Spleen (tissue), 11 donors: ENCODE data around the gene UQCR11. TPM values are rescaled to one million over a fixed set of nuclear protein-coding genes. Genes with fewer than 3 reads are reported as not detected.

Experiments used
- DNase-seq: peaks from one replicate; pipeline ENCODE4 v3.0.0-alpha.2; 2020
- H3K27ac ChIP-seq, 8 donors: fragments of 200-600 bp; sonication (generic) in 7 of 8; 1 replicate in 4 of 8; 2 replicates in 4 of 8; pipeline versions ENCODE4 v1.5.0 to v1.8.0; 2016 to 2021; ENCODE audit warnings: inconsistent platforms in 4 of 8, mild to moderate bottlenecking in 4 of 8, moderate library complexity in 1 of 8
- H3K27me3 ChIP-seq, 7 donors: fragments of 200-600 bp; sonication (generic) in 6 of 7; replicated peaks in 1 of 7; 1 replicate in 4 of 7; 2 replicates in 3 of 7; pipeline versions ENCODE4 v1.5.0 to v1.8.0; 2016 to 2021; ENCODE audit warnings: inconsistent platforms in 3 of 7, mild to moderate bottlenecking in 1 of 7
- H3K36me3 ChIP-seq, 6 donors: fragments of 200-600 bp; sonication (generic) in 5 of 6; 1 replicate in 4 of 6; 2 replicates in 2 of 6; pipeline versions ENCODE4 v1.5.0 to v1.8.0; 2016 to 2021; ENCODE audit warnings: inconsistent platforms in 2 of 6
- H3K4me1 ChIP-seq, 6 donors: fragments of 200-600 bp; sonication (generic) in 5 of 6; 1 replicate in 3 of 6; 2 replicates in 3 of 6; pipeline versions ENCODE4 v1.5.0 to v1.8.0; 2016 to 2021; ENCODE audit warnings: inconsistent platforms in 3 of 6
- H3K4me3 ChIP-seq, 8 donors: fragments of 200-600 bp; sonication (generic) in 7 of 8; 1 replicate in 4 of 8; 2 replicates in 4 of 8; pipeline versions ENCODE4 v1.5.0 to v1.8.0; 2016 to 2021; ENCODE audit warnings: inconsistent platforms in 4 of 8, mild to moderate bottlenecking in 4 of 8, moderate library complexity in 2 of 8
- H3K9me3 ChIP-seq, 8 donors: fragments of 200-600 bp; sonication (generic) in 7 of 8; 1 replicate in 4 of 8; 2 replicates in 4 of 8; pipeline versions ENCODE4 v1.5.0 to v1.8.0; 2016 to 2021; ENCODE audit warnings: inconsistent platforms in 4 of 8
- CTCF ChIP-seq, 11 experiments: fragments of 200-600 bp in 7 of 11; fragments of 450-650 bp in 4 of 11; sonication (generic) in 4 of 11; IDR thresholded peaks in 8 of 11; conservative IDR thresholded peaks in 3 of 11; 1 replicate in 7 of 11; 2 replicates in 4 of 11; pipeline versions ENCODE4 v1.4.0 to v1.8.0; 2016 to 2021; ENCODE audit warnings: antibody characterized with exemption in 11 of 11, inconsistent platforms in 4 of 11, mild to moderate bottlenecking in 1 of 11
- POLR2A ChIP-seq, 3 donors: fragments of 450-650 bp; IDR thresholded peaks; one replicate each; pipeline ENCODE4 v1.5.1; 2017; ENCODE audit warnings: antibody characterized with exemption in 3 of 3, mild to moderate bottlenecking in 1 of 3
- POLR2AphosphoS5 ChIP-seq, 3 donors: sonication (generic); formaldehyde crosslinking; IDR thresholded peaks; one replicate each; pipeline ENCODE4 v1.5.1; 2017; ENCODE audit warnings: antibody characterized with exemption in 3 of 3
- WGBS, 5 donors: extraction: QIAGEN DNeasy Blood & Tissue Kit in 3 of 5; methylation state at CpG; one replicate each; pipeline versions ENCODE4 v1.1.5 to v1.1.7; 2013 to 2018; 5-methylcytosine and 5-hydroxymethylcytosine counted together
- intact Hi-C: fragments of 100-400 bp; cut with DNase I; formaldehyde crosslinking; loops from one replicate; pipeline ENCODE4 v1.15.0; 2023; ENCODE audit warnings: low total_unique reads
- polyA plus RNA-seq, 3 donors: library from polyadenylated mRNA; stranded (reverse); fragments of 200-250 nt; gene quantifications; one replicate each; pipeline ENCODE4 v1.2.1, GENCODE V29; 2013
- small RNA-seq, 4 donors: library from RNA; depleted of rRNA; stranded (forward); fragments of <200 nt; gene quantifications; one replicate each; pipeline ENCODE3, GENCODE V24; 2016
- total RNA-seq, 7 donors: library from RNA; depleted of rRNA in 3 of 7; stranded (reverse); fragments of >200 nt in 3 of 7; fragmentation: NEBNext Ultra II Directional in 4 of 7; extraction: Animal tissue kit (Norgen Biotek cat#: 25700) in 4 of 7; gene quantifications; one replicate each; pipeline versions ENCODE4 v1.1.0 to v1.2.1, GENCODE V29; 2016 to 2021
- donor health status: healthy with polysubstance abuse.
- donor health status: DM: no; HTN: no; CAD: no; lungs with moderate emphysema.
- donor health status: DM: no; HTN: no; CAD: no.
- donor health status: Bipolar disorder and iron deficiency.
- donor health status: healthy.
- donor health status: DM: no; HTN: no; CAD: no.
- donor health status: DM: yes; HTN: yes; CAD: no.

UQCR11 gene
- total and polyA plus RNA-seq, 10 donors = 40.9 to 165 (median 137) TPM

GRCh38 chr19:1551068-1552040, 53.9 kb downstream of the UQCR11 start:
- Histone ChIP-seq H3K27me3 (peaks cover 0 to 41% (median under 1%) of the 10 kb centered on the region in 7 donors), H3K4me3 (no peak overlapping the region), H3K36me3 (peaks cover 0 to 14% (median 0%) of the 10 kb centered on the region in 6 donors), H3K4me1 (peaks cover 0 to 3% (median under 1%) of the 10 kb centered on the region in 6 donors), H3K27ac (no peak overlapping the region), H3K9me3 (no peaks in the 10 kb centered on the region)
- intact Hi-C loops = no loop called here
- no peak for DNase-seq
- TF ChIP-seq CTCF (IDR thresholded peaks at IDR 0.05 in 8 of 11, conservative IDR thresholded peaks at IDR 0.05 in 3 of 11) = no peak
- TF ChIP-seq POLR2AphosphoS5 (IDR thresholded peaks at IDR 0.05) = no peak
- no peak for TF ChIP-seq POLR2A (IDR thresholded peaks at IDR 0.05)
- WGBS, 5 donors = 75 to 89% (median 85%) methylated on average over 17 of the region's 17 CpGs

GRCh38 chr19:1549332-1549945, 55.8 kb downstream of the UQCR11 start:
- intact Hi-C loops = loop anchor here (5.0 kb wide), 1 partner anchor 123 kb away; no protein-coding TSS in a partner anchor
- peaks cover 0 to 9% (median 5%) of the 10 kb centered on the region in 6 donors for H3K4me1 ChIP-seq
- no peaks in the 10 kb centered on the region for H3K36me3 ChIP-seq
- DNase-seq = no peak
- 79 to 87% (median 84%) methylated on average over 4 of the region's 4 CpGs for WGBS, 5 donors
- H3K27ac ChIP-seq = no peak overlapping the region
- peaks cover 0 to 61% (median 7%) of the 10 kb centered on the region in 7 donors for H3K27me3 ChIP-seq
- H3K9me3 ChIP-seq = no peaks in the 10 kb centered on the region
- TF ChIP-seq POLR2AphosphoS5 (IDR thresholded peaks at IDR 0.05) (no peak), POLR2A (IDR thresholded peaks at IDR 0.05) (no peak), CTCF (IDR thresholded peaks at IDR 0.05 in 8 of 11, conservative IDR thresholded peaks at IDR 0.05 in 3 of 11) (no peak)
- H3K4me3 ChIP-seq = no peak overlapping the region

Small RNA genes lying within 50 kb of the gene (small RNA-seq; reads per million reads assigned to genes)
- gene AC005943.2 = 0 reads per million in 4 donors
- 0 reads per million in 4 donors for gene RN7SL477P
- gene RNU6-1223P = 0 reads per million in 4 donors

Other genes starting within 250 kb of the UQCR11 start
- 100 to 1,000 TPM in 1 of 7 donors, 10 to 100 TPM in 6; 64.0 to 133 (median 85.2) TPM for gene NDUFS7, start 221.6 kb downstream of the UQCR11 start, total RNA-seq
- 100 to 1,000 TPM in 1 of 3 donors, 10 to 100 TPM in 2; 75.5 to 106 (median 78.0) TPM for gene NDUFS7, start 221.6 kb downstream of the UQCR11 start, polyA plus RNA-seq
- gene GAMT, start 203.9 kb downstream of the UQCR11 start, total RNA-seq = 10 to 100 TPM in 4 of 7 donors, 1 to 10 TPM in 3; 7.1 to 14.5 (median 11.2) TPM
- gene GAMT, start 203.9 kb downstream of the UQCR11 start, polyA plus RNA-seq = 10 to 100 TPM; 15.2 to 20.4 (median 18.2) TPM
- 100 to 1,000 TPM in 3 of 7 donors, 10 to 100 TPM in 4; 43.8 to 137 (median 94.6) TPM for gene DAZAP1, start 197.9 kb downstream of the UQCR11 start, total RNA-seq
- 100 to 1,000 TPM in 2 of 3 donors, 10 to 100 TPM in 1; 80.0 to 133 (median 106) TPM for gene DAZAP1, start 197.9 kb downstream of the UQCR11 start, polyA plus RNA-seq
- gene RPS15, start 167.1 kb downstream of the UQCR11 start, total RNA-seq = 1,000 to 10,000 TPM in 6 of 7 donors, 100 to 1,000 TPM in 1; 932 to 4,344 (median 1,309) TPM
- gene RPS15, start 167.1 kb downstream of the UQCR11 start, polyA plus RNA-seq = 1,000 to 10,000 TPM; 4,275 to 5,849 (median 5,793) TPM
- under 1 TPM; 0.07 to 0.56 (median 0.20) TPM for gene APC2, start 155.3 kb downstream of the UQCR11 start, total RNA-seq
- gene APC2, start 155.3 kb downstream of the UQCR11 start, polyA plus RNA-seq = under 1 TPM; 0.02 to 0.29 (median 0.02) TPM
- gene C19orf25, start 126.2 kb downstream of the UQCR11 start, total RNA-seq = 10 to 100 TPM; 31.3 to 52.8 (median 40.3) TPM
- gene C19orf25, start 126.2 kb downstream of the UQCR11 start, polyA plus RNA-seq = 10 to 100 TPM; 24.7 to 56.6 (median 38.8) TPM
- 1 to 10 TPM; 1.1 to 4.2 (median 1.8) TPM for gene PCSK4, start 115.1 kb downstream of the UQCR11 start, total RNA-seq
- 1 to 10 TPM; 1.9 to 2.4 (median 2.0) TPM for gene PCSK4, start 115.1 kb downstream of the UQCR11 start, polyA plus RNA-seq
- 1 to 10 TPM in 5 of 7 donors, under 1 TPM in 1, not detected in 1; 0.65 to 2.6 (median 1.6) TPM for gene REEP6, start 114.3 kb downstream of the UQCR11 start, total RNA-seq
- 1 to 10 TPM; 1.2 to 1.6 (median 1.5) TPM for gene REEP6, start 114.3 kb downstream of the UQCR11 start, polyA plus RNA-seq
- 1 to 10 TPM in 4 of 7 donors, under 1 TPM in 3; 0.26 to 2.0 (median 1.3) TPM for gene ADAMTSL5, start 92.4 kb downstream of the UQCR11 start, total RNA-seq
- under 1 TPM; 0.13 to 0.42 (median 0.27) TPM for gene ADAMTSL5, start 92.4 kb downstream of the UQCR11 start, polyA plus RNA-seq
- gene PLK5, start 81.4 kb downstream of the UQCR11 start, total RNA-seq = not detected
- under 1 TPM; 0.04 to 0.06 (median 0.06) TPM for gene PLK5, start 81.4 kb downstream of the UQCR11 start, polyA plus RNA-seq
- gene MEX3D, start 37.1 kb downstream of the UQCR11 start, total RNA-seq = 10 to 100 TPM in 1 of 7 donors, 1 to 10 TPM in 6; 5.4 to 11.7 (median 6.7) TPM
- gene MEX3D, start 37.1 kb downstream of the UQCR11 start, polyA plus RNA-seq = 1 to 10 TPM in 2 of 3 donors, under 1 TPM in 1; 0.87 to 2.7 (median 2.0) TPM
- gene MBD3, start 12.6 kb downstream of the UQCR11 start, total RNA-seq = 10 to 100 TPM; 57.4 to 80.9 (median 74.3) TPM
- gene MBD3, start 12.6 kb downstream of the UQCR11 start, polyA plus RNA-seq = 100 to 1,000 TPM in 1 of 3 donors, 10 to 100 TPM in 2; 62.2 to 177 (median 89.3) TPM
- 100 to 1,000 TPM in 5 of 7 donors, 10 to 100 TPM in 2; 79.2 to 135 (median 107) TPM for gene TCF3, start 47.2 kb upstream of the UQCR11 start, total RNA-seq
- 10 to 100 TPM; 81.0 to 96.5 (median 88.9) TPM for gene TCF3, start 47.2 kb upstream of the UQCR11 start, polyA plus RNA-seq
- gene ONECUT3, start 148.0 kb upstream of the UQCR11 start, total RNA-seq = not detected
- not detected for gene ONECUT3, start 148.0 kb upstream of the UQCR11 start, polyA plus RNA-seq
- 10 to 100 TPM in 1 of 7 donors, 1 to 10 TPM in 6; 5.4 to 10.1 (median 7.3) TPM for gene ATP8B3, start 206.8 kb upstream of the UQCR11 start, total RNA-seq
- 1 to 10 TPM; 1.9 to 3.9 (median 2.3) TPM for gene ATP8B3, start 206.8 kb upstream of the UQCR11 start, polyA plus RNA-seq
- 10 to 100 TPM; 35.7 to 88.1 (median 59.2) TPM for gene REXO1, start 243.0 kb upstream of the UQCR11 start, total RNA-seq
- gene REXO1, start 243.0 kb upstream of the UQCR11 start, polyA plus RNA-seq = 10 to 100 TPM; 13.4 to 52.3 (median 27.4) TPM